HEK293 (cell line): Measurements from ENCODE around the gene LRRC4C.

Experiments used
- SP2 ChIP-seq: fragments of 450-650 bp; formaldehyde crosslinking; IDR thresholded peaks from 2 replicates; pipeline ENCODE4 v1.5.1; 2016; ENCODE audit warnings: missing biosample characterization, missing genetic modification characterization
- TRIM28 ChIP-seq: IDR thresholded peaks from 2 replicates; pipeline ENCODE4 v1.6.1; 2011; ENCODE audit warnings: low read length, control low read depth, borderline replicate concordance
- ZFHX2 ChIP-seq: fragments of 450-650 bp; formaldehyde crosslinking; conservative IDR thresholded peaks from 2 replicates; pipeline ENCODE4 v1.5.1; 2016; ENCODE audit warnings: missing biosample characterization, missing genetic modification characterization
- ZNF707 ChIP-seq: fragments of 450-650 bp; formaldehyde crosslinking; IDR thresholded peaks from 2 replicates; pipeline ENCODE4 v1.5.1; 2016; ENCODE audit warnings: missing biosample characterization, missing genetic modification characterization
- ZNF830 ChIP-seq: fragments of 450-650 bp; IDR thresholded peaks from 2 replicates; pipeline ENCODE4 v1.5.0; 2018; ENCODE audit warnings: missing biosample characterization, missing genetic modification characterization, low read depth, mild to moderate bottlenecking, moderate library complexity
- TF ChIP-seq, protein P1 (sequence below): fragments of 450-650 bp; formaldehyde crosslinking; IDR thresholded peaks from 2 replicates; pipeline ENCODE4 v1.5.1; 2016; ENCODE audit warnings: missing biosample characterization, missing genetic modification characterization

DNA sequence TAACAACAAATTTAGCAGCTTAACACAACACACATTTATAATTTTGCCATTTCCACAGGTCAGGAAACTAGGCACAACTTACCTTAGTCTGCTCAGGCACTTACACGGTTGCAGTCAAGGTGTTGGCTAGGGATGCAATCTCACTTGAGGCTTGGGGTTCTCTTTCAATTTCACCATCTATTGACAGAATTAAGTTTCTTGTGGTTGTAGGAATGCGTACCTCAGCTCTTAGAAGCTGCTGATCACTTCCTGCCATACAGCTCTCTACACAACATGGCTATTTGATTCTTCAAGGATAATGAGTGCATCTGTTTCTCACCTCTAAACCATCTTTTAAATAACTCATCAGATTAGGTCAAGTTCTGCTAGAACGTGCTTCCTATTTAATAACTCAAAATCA is 968.1 kb downstream of the LRRC4C start:
- TF ChIP-seq, protein P1, sequence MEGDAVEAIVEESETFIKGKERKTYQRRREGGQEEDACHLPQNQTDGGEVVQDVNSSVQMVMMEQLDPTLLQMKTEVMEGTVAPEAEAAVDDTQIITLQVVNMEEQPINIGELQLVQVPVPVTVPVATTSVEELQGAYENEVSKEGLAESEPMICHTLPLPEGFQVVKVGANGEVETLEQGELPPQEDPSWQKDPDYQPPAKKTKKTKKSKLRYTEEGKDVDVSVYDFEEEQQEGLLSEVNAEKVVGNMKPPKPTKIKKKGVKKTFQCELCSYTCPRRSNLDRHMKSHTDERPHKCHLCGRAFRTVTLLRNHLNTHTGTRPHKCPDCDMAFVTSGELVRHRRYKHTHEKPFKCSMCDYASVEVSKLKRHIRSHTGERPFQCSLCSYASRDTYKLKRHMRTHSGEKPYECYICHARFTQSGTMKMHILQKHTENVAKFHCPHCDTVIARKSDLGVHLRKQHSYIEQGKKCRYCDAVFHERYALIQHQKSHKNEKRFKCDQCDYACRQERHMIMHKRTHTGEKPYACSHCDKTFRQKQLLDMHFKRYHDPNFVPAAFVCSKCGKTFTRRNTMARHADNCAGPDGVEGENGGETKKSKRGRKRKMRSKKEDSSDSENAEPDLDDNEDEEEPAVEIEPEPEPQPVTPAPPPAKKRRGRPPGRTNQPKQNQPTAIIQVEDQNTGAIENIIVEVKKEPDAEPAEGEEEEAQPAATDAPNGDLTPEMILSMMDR (tag by site-specific recombination), result no peak
- no peak for TF ChIP-seq ZNF830 (tag by site-specific recombination)
- TF ChIP-seq TRIM28, result no peak
- no peak for TF ChIP-seq ZNF707
- no peak for TF ChIP-seq ZFHX2
- TF ChIP-seq SP2 (tag by site-specific recombination), result no peak
